HG02588 (cell line): ENCODE data around the gene CDADC1.
"Not testable (repeated sequence)": the region's sequence is repeated elsewhere in the genome, so short reads cannot be mapped to it uniquely, and the experiment has no call there.

Experiments used
- ATAC-seq: cut with Tn5 transposase; IDR thresholded peaks from one replicate; pipeline ENCODE4 v1.9.1; 2021; ENCODE audit warnings: mild to moderate bottlenecking, moderate library complexity; ENCODE audit not compliant: unreplicated experiment

The CDADC1 gene

DNA sequence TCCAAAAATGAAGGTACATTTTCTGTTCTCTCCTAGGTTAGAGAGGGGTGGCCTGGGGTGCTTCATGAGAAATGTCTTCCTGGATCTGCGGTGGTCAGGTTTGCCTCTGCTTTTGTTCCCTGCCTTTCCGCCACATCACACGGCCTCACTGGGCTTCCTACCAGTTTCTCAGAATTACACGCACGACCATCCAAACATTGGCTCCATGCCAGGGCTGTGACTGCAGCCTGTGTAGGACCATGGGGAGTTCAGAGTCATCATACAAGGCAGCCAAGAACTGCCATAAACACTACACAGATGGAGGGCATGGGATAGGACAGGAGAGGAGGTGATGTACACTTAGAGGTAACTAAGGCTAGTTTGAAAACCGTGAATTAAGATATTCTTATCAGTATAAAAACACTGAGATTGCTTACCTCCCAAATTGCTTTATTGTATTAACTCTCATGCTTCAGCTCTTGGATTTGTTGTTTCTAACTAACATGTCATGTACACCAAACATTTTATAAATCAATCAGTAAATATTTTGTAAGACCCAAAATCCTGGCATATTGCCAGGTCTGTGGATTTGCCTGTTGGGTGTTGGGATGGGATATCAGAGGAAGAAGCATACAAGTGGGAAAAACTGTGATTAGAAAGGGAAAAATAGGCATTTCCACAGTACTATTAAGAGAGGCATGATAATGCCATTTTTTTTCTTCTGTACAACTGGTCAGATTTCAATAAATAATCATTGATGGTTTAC is 45.2 kb downstream of the CDADC1 start:
- no peak for ATAC-seq

DNA sequence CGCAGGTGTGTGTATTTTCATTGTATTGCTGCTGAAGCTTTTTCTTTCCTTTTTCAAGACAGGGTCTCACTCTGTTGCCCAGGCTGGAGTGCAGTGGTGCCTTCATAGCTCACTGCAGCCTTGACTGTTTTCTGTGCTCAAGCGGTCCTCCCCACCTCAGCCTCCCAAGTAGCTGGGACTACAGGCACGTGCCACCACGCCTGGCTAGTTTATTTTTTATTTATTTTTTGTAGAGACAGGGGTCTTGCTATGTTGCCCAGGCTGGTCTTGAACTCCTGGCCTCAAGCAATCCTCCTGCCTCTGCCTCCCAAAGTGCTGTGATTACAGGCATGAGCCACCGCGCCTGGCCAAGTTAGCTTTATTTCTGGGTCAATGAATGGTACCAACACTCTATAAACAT is 47.0 kb downstream of the CDADC1 start:
- ATAC-seq: not testable (repeated sequence)

DNA sequence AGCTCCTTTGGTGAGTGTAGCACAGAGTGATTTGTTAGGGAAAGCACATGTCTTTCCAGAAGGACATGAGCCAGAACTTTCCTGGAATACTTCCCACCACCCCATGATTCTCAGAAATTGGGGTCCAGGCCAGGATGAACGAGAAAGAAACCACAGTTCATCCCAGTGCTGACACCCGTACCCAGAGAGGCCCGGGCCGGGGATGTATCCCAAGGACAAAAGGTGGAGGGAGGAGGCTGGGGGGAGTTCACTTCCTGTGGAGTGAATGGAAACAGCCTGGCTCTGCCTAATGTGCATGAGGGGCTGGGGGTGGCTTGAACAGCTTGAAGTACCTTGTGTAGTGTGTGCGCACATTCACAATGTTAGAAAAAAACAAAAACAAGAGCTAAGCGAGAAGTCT is 47.5 kb downstream of the CDADC1 start:
- ATAC-seq: no peak

DNA sequence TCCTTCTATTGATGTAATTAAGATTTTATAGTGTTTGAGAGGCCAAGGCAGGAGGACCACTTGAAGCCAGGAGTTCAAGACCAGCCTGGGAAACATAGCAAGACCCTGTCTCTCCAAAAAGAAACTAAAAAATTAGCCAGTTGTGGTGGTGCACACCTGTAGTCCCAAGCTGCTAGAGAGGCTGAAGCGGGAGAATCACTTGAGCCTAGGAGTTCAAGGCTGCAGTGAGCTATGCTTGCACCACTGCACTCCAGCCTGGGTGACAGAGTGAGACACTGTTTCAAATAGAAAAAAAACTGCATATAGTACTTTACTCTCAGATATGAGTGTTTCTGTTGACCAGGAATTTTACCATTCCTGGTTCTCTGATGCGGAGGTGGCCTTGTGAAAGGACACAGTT is 48.9 kb downstream of the CDADC1 start:
- ATAC-seq: no peak

DNA sequence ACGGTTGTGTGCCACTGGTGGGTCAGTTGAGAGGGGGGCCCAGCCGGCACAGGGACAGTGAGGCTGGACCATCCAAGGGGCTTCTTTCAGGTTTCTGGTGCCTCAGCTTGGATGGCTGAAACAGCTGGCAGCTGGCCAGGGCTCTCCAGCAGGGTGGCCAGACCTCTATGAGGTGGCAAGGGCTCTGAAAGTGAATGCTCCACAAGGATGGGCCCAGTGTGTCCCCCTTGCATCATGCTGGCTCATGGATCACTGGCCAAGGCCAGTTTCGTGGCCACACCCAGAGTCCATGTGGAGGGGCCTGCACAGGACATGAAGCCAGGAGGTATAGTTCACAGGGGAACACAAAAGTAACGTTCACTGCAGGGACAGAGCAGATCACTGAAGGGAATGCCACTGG is 49.6 kb downstream of the CDADC1 start:
- ATAC-seq: no peak

DNA sequence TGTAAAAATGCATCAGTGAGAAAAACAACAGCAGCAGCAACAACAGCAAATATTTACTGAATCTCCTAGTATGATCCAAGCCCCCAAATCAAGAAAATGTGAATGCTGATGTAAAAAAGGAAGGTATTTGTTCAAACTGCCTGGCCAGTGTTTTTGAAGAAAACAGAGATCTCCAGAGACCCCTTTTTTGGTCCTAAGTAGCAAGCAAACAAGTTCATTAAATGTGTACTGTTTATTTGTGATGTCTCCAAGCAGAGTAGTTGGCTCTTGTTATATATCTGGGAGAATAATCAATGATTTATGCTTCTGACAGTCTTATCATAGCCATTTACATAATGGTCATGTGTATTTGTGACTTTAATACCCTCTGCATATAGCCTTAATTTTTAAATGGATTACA is 50.7 kb downstream of the CDADC1 start:
- ATAC-seq: no peak

DNA sequence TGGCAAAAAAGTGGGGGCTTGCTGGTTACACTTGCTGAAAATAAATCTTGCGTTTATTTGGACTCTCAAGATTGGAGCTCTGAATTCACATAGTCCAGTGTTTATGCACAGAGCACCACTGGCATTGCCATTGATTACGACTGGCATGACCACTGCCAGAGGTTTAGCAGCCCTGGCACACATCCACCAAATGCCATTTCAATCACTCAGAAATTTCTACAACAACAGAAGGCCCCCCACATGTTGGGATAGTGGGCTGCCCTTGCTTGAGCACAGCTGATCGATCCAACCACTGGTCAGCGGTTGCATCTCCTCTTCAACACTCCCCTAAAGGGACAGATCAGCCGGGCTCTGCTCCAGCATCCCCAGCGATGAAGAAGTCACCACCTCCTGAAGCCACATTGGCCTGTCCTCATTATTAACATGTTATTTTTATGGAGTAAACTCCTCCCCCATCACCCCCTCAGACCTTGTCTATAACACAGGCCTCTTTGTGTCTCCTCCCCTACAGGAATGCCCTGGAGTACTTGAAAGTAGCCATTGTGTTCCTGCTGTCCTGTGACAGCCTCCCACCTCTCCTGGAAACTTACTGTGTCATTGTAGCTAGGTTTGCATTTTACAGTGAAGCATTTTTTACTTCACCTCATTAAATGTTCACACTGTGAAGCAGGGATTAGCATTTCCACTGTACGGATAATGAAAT is 51.3 kb downstream of the CDADC1 start:
- no peak for ATAC-seq

DNA sequence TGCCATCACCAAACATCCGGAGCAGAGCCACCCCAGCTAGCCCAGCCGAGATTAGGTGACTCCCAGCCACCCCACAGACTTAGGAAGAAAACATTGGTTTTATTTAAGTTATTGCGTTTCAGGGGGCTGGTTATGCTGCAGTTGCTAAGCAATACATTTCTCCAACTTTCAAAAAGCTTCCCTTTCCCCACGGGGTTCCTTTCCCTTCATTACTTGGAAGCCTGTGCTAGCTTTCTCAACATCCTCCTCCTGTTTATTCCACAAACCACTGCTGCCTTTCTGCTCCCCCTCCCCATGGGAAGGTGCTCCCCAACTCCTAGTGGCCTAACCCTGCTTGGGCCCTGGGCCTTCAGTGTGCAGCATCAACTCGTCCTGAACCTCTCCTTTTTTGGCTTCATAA is 52.6 kb downstream of the CDADC1 start:
- ATAC-seq: no peak

DNA sequence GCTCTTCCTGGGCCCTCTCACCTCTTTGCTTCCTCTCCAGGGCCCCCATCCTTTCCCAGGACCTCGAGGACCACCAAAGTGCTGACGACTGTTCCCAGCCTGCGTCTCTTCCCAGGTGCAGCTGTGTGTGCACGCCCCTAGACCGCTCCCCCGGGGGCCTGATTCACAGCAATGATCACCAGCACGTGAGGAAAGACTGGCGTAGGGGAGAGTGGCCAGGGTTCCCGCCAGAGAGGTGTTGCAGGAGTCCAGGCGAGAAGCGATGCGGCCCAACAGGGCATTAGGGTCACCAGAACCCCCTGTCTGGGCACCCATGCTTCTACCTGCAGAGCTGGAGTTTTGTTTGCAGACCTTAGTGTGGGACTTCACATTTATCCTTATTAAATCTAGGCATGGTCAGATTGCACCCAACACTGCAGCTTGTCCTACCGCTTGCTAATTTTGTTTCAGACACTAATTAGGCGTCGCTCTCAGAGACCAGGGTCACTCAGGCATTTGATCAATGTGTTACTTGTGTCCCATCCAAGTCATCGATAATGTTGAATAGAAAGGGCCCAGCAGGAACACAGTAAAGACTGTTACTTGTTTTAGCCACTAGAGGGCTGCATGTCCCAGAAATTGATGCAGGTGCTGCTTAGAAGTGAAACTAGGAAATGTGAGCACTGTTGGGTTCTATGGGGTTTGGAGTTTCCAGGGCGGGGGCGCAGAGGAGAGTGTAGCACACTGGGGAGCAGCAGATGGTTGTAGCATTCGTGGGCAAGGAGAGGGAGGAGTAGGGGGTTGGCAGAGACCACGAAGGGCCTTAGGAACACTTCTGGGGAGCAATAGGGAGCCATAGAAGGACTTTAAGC is 53.2 kb downstream of the CDADC1 start:
- peak; percentile 91 for ATAC-seq

DNA sequence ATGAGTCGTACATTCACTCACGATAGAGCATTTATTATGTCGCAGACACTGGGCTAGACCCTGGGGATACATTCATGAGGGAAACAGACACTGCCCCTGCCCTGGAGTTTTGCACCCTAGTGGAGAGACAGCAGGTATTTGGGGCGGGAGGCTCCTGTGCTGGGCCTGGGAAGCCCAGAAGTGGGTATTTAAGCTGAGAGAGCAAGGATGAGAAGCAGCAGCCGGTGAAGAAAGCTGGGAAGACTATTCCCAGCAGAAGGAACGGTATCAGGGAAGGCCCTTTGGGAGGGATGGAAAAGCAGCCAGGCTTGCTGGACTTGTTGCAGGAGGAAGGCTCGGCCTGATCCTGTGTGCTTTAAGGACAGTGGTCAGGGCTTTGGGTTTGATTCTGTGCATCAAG is 54.5 kb downstream of the CDADC1 start:
- no peak for ATAC-seq

DNA sequence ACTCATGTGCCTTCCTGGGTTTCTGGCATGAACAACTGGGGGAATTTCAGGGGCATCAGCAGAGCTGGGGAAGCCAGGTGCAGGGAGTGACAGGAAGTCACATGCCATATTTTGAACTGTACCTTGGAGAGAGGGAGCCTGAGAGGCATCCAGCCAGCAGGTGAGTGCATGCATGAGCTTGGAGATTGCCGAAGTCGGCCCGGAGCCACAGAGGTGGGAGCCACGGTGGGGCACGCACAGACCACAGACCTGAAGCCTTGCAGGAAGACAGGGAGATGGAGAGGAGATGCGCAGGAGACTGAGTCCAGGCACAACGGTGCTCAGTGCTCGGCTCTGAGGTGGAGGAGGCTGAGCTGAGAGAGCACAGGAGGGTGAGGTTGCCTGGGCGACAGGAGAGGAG is 55.1 kb downstream of the CDADC1 start:
- ATAC-seq: no peak

DNA sequence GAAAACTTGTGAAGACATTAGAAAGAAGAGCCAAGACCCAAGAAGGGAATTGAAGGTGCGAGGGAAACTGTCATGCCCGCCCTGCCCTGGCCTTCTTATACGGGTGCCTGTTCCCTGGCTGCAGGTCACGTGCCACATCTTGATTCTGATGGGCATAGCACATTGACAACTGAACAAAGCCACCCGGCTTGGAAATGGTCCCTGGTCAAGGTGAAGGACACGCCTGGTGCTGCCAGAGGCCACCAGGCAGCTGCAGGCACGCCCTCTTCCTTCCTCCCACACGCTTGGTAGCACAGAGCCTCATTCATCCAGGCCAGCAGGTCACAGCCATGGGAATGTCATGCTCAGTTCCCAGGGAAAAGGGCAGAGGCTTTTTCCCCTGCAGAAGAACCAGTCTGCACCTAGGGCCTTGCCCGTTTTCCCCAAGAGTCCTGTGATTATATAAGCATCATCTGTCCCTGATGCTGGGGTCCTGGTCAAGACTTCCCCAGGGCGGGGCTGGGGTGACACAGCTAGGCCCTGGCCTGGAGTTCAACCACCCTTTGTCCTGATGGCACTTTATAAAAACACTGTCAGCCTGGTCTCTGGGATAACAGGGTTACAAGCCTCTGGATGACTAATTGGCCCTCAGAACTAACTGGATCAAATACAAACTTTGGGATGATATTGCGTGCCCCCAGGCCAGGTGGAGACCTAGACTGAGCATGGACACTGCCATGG is 56.0 kb downstream of the CDADC1 start:
- no peak for ATAC-seq

DNA sequence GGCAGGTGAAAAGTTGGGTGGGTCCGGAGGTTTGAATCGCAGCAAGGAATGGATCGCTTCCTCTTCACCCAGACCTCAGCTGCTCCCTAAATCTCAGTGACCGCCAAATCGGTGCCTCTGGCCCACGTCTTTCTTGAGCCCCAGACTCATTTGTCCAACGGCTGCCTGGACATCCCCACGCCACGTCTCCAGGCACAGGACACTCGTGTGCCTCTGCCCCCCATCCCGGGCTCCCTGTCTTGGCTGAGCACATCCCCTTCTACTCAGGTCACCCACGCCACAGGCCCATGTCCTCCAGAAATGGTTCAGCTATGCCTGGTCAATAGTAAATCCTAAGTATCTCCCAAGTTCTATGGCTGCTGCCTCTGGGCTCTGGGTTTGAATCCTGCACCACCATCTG is 56.6 kb downstream of the CDADC1 start:
- ATAC-seq: no peak

DNA sequence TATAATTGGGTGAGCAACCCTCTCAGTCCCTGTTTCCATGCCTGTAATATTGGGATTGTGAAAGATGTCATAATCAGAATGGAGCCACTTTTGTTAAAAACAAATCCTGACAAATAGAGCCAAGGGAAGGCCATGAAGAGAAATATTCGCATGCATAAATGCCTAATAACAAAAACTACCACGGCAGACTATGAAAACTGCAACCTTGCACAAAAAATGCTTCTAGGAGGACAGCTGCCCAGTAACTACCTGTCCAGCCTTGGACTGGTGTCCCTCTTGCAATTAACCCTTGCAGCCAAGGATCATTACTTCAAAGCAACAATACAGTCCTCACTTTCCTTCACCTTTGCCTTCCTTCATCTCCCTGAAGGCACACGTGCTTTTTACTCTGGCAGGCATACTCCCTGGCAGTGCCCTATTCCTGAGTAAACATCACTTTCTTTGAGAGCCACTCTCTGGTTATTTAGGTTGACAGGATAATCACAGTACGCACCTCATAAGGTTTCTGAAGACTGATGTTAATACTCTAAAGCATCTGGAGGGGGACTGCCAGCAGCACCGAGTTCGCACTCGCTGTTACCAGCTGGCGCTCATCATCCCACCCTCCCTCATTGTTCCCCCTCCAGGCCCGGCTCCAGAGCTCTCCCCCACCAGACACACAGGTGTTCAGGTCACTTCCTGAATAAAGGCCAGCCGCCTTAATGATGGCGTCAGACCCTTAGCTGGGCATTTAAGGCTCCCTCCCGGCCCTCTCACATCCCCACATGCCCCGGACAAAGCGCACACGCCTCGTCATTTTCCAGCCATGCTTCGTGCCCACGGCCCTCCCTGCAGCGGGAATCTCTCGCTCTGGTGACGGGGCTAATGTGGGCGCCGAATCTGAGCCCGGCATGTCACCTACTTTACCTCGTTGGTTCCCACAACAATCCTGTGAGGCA is 57.3 kb downstream of the CDADC1 start:
- no peak for ATAC-seq

DNA sequence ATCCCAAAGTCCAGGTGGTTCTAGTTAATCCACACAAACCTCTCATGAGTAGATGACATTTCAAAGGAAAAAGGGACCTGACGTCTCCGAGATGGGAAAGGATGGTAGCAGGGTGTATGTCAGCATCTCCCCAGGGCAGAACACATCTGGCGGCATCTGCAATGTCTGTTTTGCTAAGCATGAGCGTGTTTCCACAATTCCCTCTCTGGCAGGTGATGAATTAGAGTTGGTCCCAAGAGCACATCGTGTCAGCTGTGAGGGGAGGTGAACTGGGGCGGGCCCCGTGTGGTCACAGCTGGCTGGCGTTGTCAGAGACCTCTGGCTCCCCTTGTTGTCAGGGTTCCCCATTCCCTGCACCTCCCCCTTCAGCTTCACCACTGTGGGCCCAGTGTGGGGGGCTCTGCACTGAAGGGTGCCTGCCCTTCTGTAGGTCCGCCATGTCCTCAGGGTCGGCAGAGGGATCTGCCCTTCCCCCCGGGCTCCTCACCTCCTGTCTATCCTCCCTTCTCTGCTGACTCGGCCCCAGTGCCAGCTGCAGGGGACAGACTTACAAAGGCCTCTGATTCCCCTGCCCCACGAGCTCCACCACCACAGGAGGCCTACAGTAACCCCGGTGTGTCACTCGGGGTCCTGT is 58.2 kb downstream of the CDADC1 start:
- ATAC-seq: no peak

DNA sequence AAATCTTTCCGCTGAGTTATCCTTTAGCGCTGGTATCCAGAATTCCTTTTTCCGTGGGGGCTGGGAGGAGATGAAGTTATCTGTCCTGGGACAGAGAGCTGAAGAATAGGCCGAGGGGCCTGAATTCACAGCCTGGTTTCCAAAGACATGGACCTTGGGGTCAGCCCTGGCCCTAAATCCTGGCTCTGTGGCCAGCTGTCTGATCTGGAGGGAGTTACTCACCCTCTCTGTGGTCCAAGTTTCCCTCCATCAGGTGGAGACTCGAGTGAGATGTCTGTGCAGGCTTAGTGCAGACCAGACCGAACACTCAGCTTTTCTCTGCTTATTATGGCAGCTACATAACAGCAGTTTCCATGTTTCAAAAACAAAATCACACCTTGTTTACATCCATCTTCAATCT is 59.6 kb downstream of the CDADC1 start:
- no peak for ATAC-seq

DNA sequence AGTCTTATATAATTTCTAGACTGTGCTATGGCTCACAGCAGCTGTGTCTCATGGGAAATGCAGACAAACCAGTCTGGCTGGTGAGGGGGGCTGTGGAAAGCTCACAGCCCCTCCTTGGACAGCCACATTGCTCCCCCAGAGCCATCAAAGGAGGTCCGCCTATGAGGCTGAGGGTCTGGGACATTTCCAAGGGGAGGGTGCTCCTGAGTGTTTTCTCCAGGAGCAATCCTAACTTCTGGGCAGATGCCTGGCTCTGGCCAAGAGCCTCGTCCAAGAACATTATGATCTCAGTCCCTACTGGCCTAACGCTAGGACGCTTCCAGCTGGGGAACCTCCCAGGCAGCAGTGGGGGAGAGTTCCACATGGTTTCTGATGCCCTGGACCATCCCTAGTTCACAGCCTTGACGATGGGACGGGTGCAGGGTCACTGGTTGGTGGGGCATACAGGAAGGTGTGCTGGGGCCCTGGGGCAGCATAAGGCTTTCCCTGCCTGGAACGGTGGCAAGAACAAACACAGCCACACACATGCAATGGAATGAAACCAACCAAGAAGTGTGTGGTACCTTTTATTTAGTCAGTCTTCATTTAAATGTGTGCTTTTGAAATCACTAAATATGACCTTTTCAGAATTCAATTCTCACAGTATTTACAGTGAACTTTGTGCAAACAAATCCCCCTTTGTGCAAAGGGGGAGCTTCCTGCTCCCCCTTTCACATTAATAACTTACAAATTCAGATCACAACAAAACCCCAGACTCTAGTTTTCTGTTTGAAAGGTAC is 60.6 kb downstream of the CDADC1 start:
- ATAC-seq: no peak

DNA sequence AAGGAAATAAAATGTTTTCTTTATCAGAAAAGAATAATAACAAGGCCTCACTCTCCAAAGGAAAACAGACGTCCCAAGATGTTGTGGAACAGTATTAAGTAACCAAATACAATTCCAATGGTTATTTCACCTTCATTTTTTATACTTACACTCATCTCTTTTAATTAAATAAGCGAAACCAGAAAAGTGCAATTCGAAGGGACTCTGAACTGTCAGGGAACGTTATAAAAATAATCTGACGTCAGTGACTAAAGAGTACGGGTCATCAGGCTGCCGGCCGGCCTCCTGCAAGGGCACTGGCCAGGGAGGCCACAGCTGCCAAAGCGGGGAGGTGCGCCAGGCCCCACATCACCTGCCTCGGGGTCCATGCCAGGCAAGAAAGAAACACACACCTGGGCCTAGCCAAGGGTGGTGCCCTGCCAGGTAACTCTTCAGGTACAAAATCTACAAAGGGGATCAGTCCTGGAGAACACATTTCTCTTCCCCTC is 61.2 kb downstream of the CDADC1 start:
- ATAC-seq: no peak

DNA sequence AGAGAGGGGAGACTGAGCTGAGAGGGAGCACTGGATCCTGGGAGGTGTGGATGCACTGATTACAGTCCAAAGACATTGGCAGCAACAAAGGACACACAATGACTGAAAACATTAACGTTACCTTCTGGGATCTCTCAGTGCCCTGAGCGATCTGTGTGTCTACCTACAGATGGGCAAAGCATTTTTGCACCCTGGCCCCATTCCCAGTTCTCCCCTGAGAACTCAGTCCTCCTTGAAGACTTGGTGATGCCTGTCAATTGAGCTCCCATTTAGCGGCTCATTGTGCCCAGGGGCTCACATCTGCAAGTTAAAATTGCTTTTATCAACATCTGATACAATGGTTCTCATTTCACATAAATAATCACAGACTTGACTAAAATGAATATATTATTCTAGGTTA is 62.5 kb downstream of the CDADC1 start:
- no peak for ATAC-seq
